Hematopoietic multipotent progenitor cell treated with erythropoietin and hydrocortisone succinate and interleukin-3 and kit ligand, for 8 days (in vitro differentiated cells): ENCODE measurements around the gene CIDEA.

Experiments
- DNase-seq: peaks from one replicate; pipeline ENCODE4 v3.0.0-alpha.2; 2015

The CIDEA gene

GRCh38 chr18:12276736-12277554 is 22.8 kb downstream of the CIDEA start:
- no peak for DNase-seq

- DNase-seq, result no peak
Measured at GRCh38 chr18:12278215-12278671, 24.1 kb downstream of the CIDEA start.

- no peak for DNase-seq
Measured at GRCh38 chr18:12278741-12279682, 24.9 kb downstream of the CIDEA start.

GRCh38 chr18:12279781-12280531 is 25.8 kb downstream of the CIDEA start:
- DNase-seq, result no peak

- DNase-seq, result no peak
Measured at GRCh38 chr18:12281861-12282260, 27.7 kb downstream of the CIDEA start.

GRCh38 chr18:12282442-12283039 is 28.4 kb downstream of the CIDEA start:
- no peak for DNase-seq

GRCh38 chr18:12283256-12283655 is 29.1 kb downstream of the CIDEA start:
- peak; percentile 26 for DNase-seq

- DNase-seq, result peak; percentile 59
Measured at GRCh38 chr18:12283666-12284065, 29.5 kb downstream of the CIDEA start.

- no peak for DNase-seq
Measured at GRCh38 chr18:12287131-12287681, 33.0 kb downstream of the CIDEA start.

GRCh38 chr18:12287684-12288402 is 33.7 kb downstream of the CIDEA start:
- peak; percentile 38 for DNase-seq

GRCh38 chr18:12288403-12288755 is 34.2 kb downstream of the CIDEA start:
- DNase-seq, result no peak

- no peak for DNase-seq
Measured at GRCh38 chr18:12290086-12290485, 35.9 kb downstream of the CIDEA start.

- DNase-seq, result no peak
Measured at GRCh38 chr18:12291161-12291560, 37.0 kb downstream of the CIDEA start.

- no peak for DNase-seq
Measured at GRCh38 chr18:12291690-12292089, 37.5 kb downstream of the CIDEA start.

GRCh38 chr18:12293831-12294230 is 39.7 kb downstream of the CIDEA start:
- no peak for DNase-seq

- DNase-seq, result no peak
Measured at GRCh38 chr18:12295389-12296086, 41.4 kb downstream of the CIDEA start.

GRCh38 chr18:12296087-12296403 is 41.9 kb downstream of the CIDEA start:
- DNase-seq, result no peak

GRCh38 chr18:12296457-12296856 is 42.3 kb downstream of the CIDEA start:
- no peak for DNase-seq

GRCh38 chr18:12299862-12300261 is 45.7 kb downstream of the CIDEA start:
- DNase-seq, result no peak

- DNase-seq, result no peak
Measured at GRCh38 chr18:12301263-12302005, 47.3 kb downstream of the CIDEA start.
